SK-N-SH (cell line): ENCODE data around the gene IL15. TPM values are rescaled to one million over a fixed set of nuclear protein-coding genes. Genes with fewer than 3 reads are reported as not detected.

ENCODE experiments used
- CTCF ChIA-PET: fragments of 300-600, 350-600 bp; formaldehyde crosslinking; extraction: SDS; loops from one replicate; lab custom pipeline; 2021; lab: Yijun Ruan, JAX
- POLR2A ChIA-PET: fragments of 350-600 bp; sonication (Branson Sonifier 250); formaldehyde crosslinking; extraction: SDS; loops from one replicate; lab custom pipeline; 2020; ENCODE audit warnings: antibody characterized with exemption, inconsistent platforms; lab: Yijun Ruan, JAX
- DNase-seq: peaks from one replicate; pipeline ENCODE4 v3.0.0; 2012
- H2AFZ ChIP-seq: fragments of 200-600 bp; sonication (generic); 2 replicates; pipeline ENCODE4 v1.8.1; 2016; ENCODE audit warnings: antibody characterized with exemption, mild to moderate bottlenecking, low read depth
- H3F3A ChIP-seq: fragments of 200-600 bp; sonication (generic); replicated peaks from 2 replicates; pipeline ENCODE3; 2016; ENCODE audit warnings: antibody characterized with exemption, mild to moderate bottlenecking; ENCODE audit not compliant: insufficient read depth
- H3K27ac ChIP-seq, 2 experiments: fragments of 200-500 bp in 1 of 2; fragments of 200-600 bp in 1 of 2; sonication (Bioruptor generic) in 1 of 2; sonication (generic), shearing (Covaris generic) in 1 of 2; 2 replicates each; pipeline versions ENCODE4 v1.5.1 to v1.6.1; 2014 to 2016; ENCODE audit warnings: low read depth in 2 of 2, inconsistent platforms in 1 of 2, low read length in 1 of 2, mild to moderate bottlenecking in 1 of 2, mixed read lengths in 1 of 2
- H3K27me3 ChIP-seq: fragments of 200-600 bp; sonication (generic), shearing (Covaris generic); 2 replicates; pipeline ENCODE4 v1.6.1; 2016; ENCODE audit warnings: mixed run types; ENCODE audit not compliant: insufficient read depth
- H3K36me3 ChIP-seq, 2 experiments: fragments of 200-500 bp in 1 of 2; fragments of 200-600 bp in 1 of 2; sonication (Bioruptor generic) in 1 of 2; sonication (generic) in 1 of 2; replicated peaks in 1 of 2; 2 replicates each; pipeline versions ENCODE3 to v1.5.1; 2014 to 2016; ENCODE audit warnings: low read length in 1 of 2, mild to moderate bottlenecking in 1 of 2; ENCODE audit not compliant: insufficient read depth in 2 of 2, control insufficient read depth in 1 of 2
- H3K4me1 ChIP-seq, 2 experiments: fragments of 200-500 bp in 1 of 2; fragments of 200-600 bp in 1 of 2; sonication (Bioruptor generic) in 1 of 2; sonication (generic), shearing (Covaris generic) in 1 of 2; 2 replicates each; pipeline versions ENCODE4 v1.5.1 to v1.6.1; 2014 to 2016; ENCODE audit warnings: low read depth in 1 of 2, low read length in 1 of 2, mixed run types in 1 of 2; ENCODE audit not compliant: insufficient read depth in 2 of 2, control insufficient read depth in 1 of 2
- H3K4me2 ChIP-seq: fragments of 200-600 bp; sonication (generic), shearing (Covaris generic); 2 replicates; pipeline ENCODE4 v1.6.1; 2017; ENCODE audit warnings: mixed run types
- H3K4me3 ChIP-seq, 2 experiments: fragments of 200-500 bp in 1 of 2; fragments of 200-600 bp in 1 of 2; sonication (Bioruptor generic) in 1 of 2; sonication (generic), shearing (Covaris generic) in 1 of 2; 2 replicates each; pipeline versions ENCODE4 v1.5.1 to v1.8.1; 2014 to 2016; ENCODE audit warnings: low read depth in 2 of 2, inconsistent platforms in 1 of 2, low read length in 1 of 2, mild to moderate bottlenecking in 1 of 2, mixed read lengths in 1 of 2, moderate library complexity in 1 of 2
- H3K79me2 ChIP-seq: fragments of 200-600 bp; sonication (generic); 2 replicates; pipeline ENCODE4 v1.8.1; 2017; ENCODE audit warnings: mild to moderate bottlenecking; ENCODE audit not compliant: insufficient read depth
- H3K9ac ChIP-seq: fragments of 200-600 bp; sonication (generic); 2 replicates; pipeline ENCODE4 v1.6.1; 2017; ENCODE audit warnings: mixed run types
- H3K9me2 ChIP-seq: fragments of 200-600 bp; sonication (generic); 2 replicates; pipeline ENCODE4 v1.6.1; 2017; ENCODE audit warnings: mixed run types
- H3K9me3 ChIP-seq: fragments of 200-600 bp; sonication (generic); 2 replicates; pipeline ENCODE4 v1.6.1; 2017; ENCODE audit warnings: mixed run types, mild to moderate bottlenecking, moderate library complexity
- H4K20me1 ChIP-seq: fragments of 200-600 bp; sonication (generic); 2 replicates; pipeline ENCODE4 v1.6.1; 2017; ENCODE audit warnings: mild to moderate bottlenecking, mixed run types; ENCODE audit not compliant: insufficient read depth
- CHD2 ChIP-seq: fragments of 150-350 bp; IDR thresholded peaks from 2 replicates; pipeline ENCODE4 v1.6.1; 2018; ENCODE audit warnings: low read length; ENCODE audit not compliant: partially characterized antibody
- ELF1 ChIP-seq: IDR thresholded peaks from 2 replicates; pipeline ENCODE4 v1.4.0; 2012
- EZH2phosphoT487 ChIP-seq: fragments of 200-600 bp; sonication (generic); IDR thresholded peaks from 2 replicates; pipeline ENCODE4 v1.6.1; 2017; ENCODE audit warnings: low read depth, mixed run types, mild to moderate bottlenecking, antibody characterized with exemption, moderate library complexity, borderline replicate concordance
- FOSL2 ChIP-seq: IDR thresholded peaks from 2 replicates; pipeline ENCODE4 v1.4.0; 2012; ENCODE audit warnings: low read depth, mild to moderate bottlenecking, moderate library complexity, borderline replicate concordance
- FOXJ3 ChIP-seq: sonication (generic); formaldehyde crosslinking; IDR thresholded peaks from 2 replicates; pipeline ENCODE4 v1.5.1; 2020; ENCODE audit warnings: mild to moderate bottlenecking, missing genetic modification reagents
- FOXM1 ChIP-seq: IDR thresholded peaks from 2 replicates; pipeline ENCODE4 v1.4.0; 2012; ENCODE audit warnings: low read depth, mild to moderate bottlenecking
- GATA2 ChIP-seq: sonication (generic); formaldehyde crosslinking; IDR thresholded peaks from 2 replicates; pipeline ENCODE4 v1.5.0; 2020; ENCODE audit warnings: mild to moderate bottlenecking, missing genetic modification reagents
- MEF2A ChIP-seq: IDR thresholded peaks from 2 replicates; pipeline ENCODE4 v1.4.0; 2012; ENCODE audit warnings: low read depth, borderline replicate concordance
- NFIC ChIP-seq: IDR thresholded peaks from 2 replicates; pipeline ENCODE4 v1.4.0; 2012; ENCODE audit warnings: borderline replicate concordance
- POLR2AphosphoS5 ChIP-seq: IDR thresholded peaks from 2 replicates; pipeline ENCODE4 v1.6.1; 2012; ENCODE audit warnings: low read depth, low read length
- RAD21 ChIP-seq: IDR thresholded peaks from 2 replicates; pipeline ENCODE4 v1.6.1; 2012; ENCODE audit warnings: mild to moderate bottlenecking, low read length
- REST ChIP-seq: IDR thresholded peaks from 2 replicates; pipeline ENCODE4 v1.6.1; 2012; ENCODE audit warnings: mild to moderate bottlenecking, low read depth, low read length, moderate library complexity
- RFX5 ChIP-seq: IDR thresholded peaks from 2 replicates; pipeline ENCODE4 v1.6.1; 2012; ENCODE audit warnings: mild to moderate bottlenecking, improper control_type of control experiment, low read length
- TAF1 ChIP-seq: IDR thresholded peaks from 2 replicates; pipeline ENCODE4 v1.6.1; 2012; ENCODE audit warnings: low read depth, mild to moderate bottlenecking, low read length, moderate library complexity, borderline replicate concordance
- TCF12 ChIP-seq: IDR thresholded peaks from 2 replicates; pipeline ENCODE4 v1.4.0; 2012
- TEAD4 ChIP-seq: IDR thresholded peaks from 2 replicates; pipeline ENCODE4 v1.4.0; 2012; ENCODE audit warnings: mild to moderate bottlenecking, borderline replicate concordance; ENCODE audit not compliant: insufficient read depth
- YY1 ChIP-seq: IDR thresholded peaks from 2 replicates; pipeline ENCODE4 v1.4.0; 2012; ENCODE audit warnings: low read depth, mild to moderate bottlenecking
- whole genome bisulfite sequencing: methylation state at CpG from one replicate; pipeline ENCODE4 v1.1.6; 2017; ENCODE audit warnings: low lambda C conversion rate; 5-methylcytosine and 5-hydroxymethylcytosine counted together
- polyA plus RNA-seq, 3 experiments: library from polyadenylated mRNA; depleted of rRNA; stranded (reverse); fragments of >200 nt; gene quantifications; 2 replicates each; pipeline ENCODE4 v1.2.3, GENCODE V29; 2012
- TF ChIP-seq, protein P1 (sequence below): fragments of 150-350 bp; IDR thresholded peaks from 2 replicates; pipeline ENCODE4 v1.6.1; 2017; ENCODE audit warnings: antibody characterized with exemption, low read length, low read depth, borderline replicate concordance

The IL15 gene
- polyA plus RNA-seq, 1 of the 3 experiments (the other 2 are of a cell fraction), result 3.7 TPM

DNA sequence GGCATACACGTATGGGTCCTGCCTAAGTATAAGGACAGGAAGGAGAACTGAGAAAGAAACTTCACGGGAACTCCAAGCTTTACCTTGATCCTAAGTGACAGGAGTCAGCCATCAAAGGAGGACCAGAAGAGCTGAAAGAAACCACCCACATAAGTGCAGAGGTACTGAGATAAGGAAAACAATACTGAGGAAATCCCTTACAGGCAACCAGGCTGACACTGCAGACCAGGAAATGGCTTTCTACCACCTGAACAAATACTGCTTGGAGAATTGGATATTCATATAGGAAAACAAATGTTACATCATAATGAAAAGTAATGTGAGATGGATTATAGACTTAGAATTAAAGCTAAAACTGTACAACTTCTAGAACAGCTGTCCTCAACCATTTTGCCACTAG, 127.0 kb downstream of the IL15 start:
- Histone ChIP-seq H3K4me2 (no peak overlapping the region), H3K36me3 (no peaks in the 10 kb centered on the region), H4K20me1 (no peaks in the 10 kb centered on the region), H3K27me3 (no peaks in the 10 kb centered on the region), H3F3A (peaks cover 4% of the 10 kb centered on the region), H3K9me3 (no peaks in the 10 kb centered on the region), H3K4me3 (no peak overlapping the region), H3K9ac (no peak overlapping the region), H3K9me2 (no peaks in the 10 kb centered on the region), H2AFZ (no peak overlapping the region), H3K27ac (no peak overlapping the region), H3K4me1 (no peaks in the 10 kb centered on the region), H3K79me2 (no peaks in the 10 kb centered on the region)
- no peak for DNase-seq
- POLR2A ChIA-PET, result no interaction called here
- 94% methylated on average over 2 of the region's 2 CpGs for WGBS
- TF ChIP-seq FOXM1, result no peak
- no peak for TF ChIP-seq FOSL2
- TF ChIP-seq MEF2A, result no peak
- no peak for TF ChIP-seq FOXJ3 (CRISPR knock-in tag)
- no peak for TF ChIP-seq YY1
- no peak for TF ChIP-seq TEAD4
- no peak for TF ChIP-seq TAF1
- no peak for TF ChIP-seq REST
- TF ChIP-seq GATA2 (CRISPR knock-in tag), result no peak
- no peak for TF ChIP-seq EZH2phosphoT487
- no peak for TF ChIP-seq ELF1
- TF ChIP-seq, protein P1, sequence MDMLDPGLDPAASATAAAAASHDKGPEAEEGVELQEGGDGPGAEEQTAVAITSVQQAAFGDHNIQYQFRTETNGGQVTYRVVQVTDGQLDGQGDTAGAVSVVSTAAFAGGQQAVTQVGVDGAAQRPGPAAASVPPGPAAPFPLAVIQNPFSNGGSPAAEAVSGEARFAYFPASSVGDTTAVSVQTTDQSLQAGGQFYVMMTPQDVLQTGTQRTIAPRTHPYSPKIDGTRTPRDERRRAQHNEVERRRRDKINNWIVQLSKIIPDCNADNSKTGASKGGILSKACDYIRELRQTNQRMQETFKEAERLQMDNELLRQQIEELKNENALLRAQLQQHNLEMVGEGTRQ, result no peak
- TF ChIP-seq POLR2AphosphoS5, result no peak
- TF ChIP-seq NFIC, result no peak
- TF ChIP-seq TCF12, result no peak
- no peak for TF ChIP-seq CHD2
- TF ChIP-seq RFX5, result no peak
- no peak for TF ChIP-seq RAD21
- CTCF ChIA-PET, result interaction anchor here (1.0 kb wide), 1 partner anchor 332 kb away, joined by 4 read pairs; no protein-coding TSS in a partner anchor
